ENCODE data around the gene GALNS. TPM values are rescaled to one million over a fixed set of nuclear protein-coding genes. Genes with fewer than 3 reads are reported as not detected.

The GALNS gene
- total and polyA plus RNA-seq, 2 donors (not counting 3 experiments of a cell fraction or from before 2014, with no cell fraction given): 21.8 to 40.2 TPM

DNA sequence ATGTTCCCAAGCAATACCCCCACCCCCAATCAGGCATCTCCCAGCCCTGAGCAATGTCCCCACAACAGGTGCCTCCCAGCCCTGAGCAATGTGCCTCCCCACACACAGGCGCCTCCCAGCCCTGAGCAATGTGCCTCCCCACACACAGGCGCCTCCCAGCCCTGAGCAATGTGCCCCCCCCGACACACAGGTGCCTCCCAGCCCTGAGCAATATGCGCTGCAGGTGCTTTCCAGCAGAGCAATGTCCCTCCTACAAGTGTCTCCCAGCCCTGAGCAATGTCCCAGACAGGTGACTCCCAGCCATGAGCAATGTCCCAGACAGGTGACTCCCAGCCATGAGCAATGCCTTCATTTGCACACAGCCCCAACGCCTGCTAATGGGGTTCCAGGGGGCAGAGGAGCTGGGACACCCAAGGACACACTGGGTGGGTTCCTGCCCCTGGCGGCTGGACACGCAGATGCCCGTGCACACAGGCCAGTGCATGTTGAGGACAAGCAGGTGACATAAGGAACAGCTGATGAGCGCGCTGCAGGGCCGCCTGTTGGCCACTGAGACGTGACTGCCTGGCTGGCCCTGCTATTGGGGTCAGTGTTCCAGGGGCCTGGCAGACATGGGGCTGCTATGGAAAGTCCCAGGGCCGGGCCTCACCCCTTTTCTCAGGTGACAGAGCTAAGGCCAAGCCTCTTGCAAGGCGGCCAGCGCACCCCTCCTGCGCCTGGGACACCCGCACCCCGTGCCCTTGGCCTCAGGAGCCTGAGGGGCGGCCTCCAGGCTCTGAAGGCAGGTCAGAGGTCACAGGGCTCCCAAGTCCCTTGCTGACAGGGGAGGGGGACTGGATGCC, 36.6 kb upstream of the GALNS start:
- TF ChIP-seq EZH2 (IDR thresholded peaks at IDR 0.05; ENCODE audit: borderline replicate concordance, low read depth, low read length, severe bottlenecking) (no peak), POLR2AphosphoS5 (IDR thresholded peaks at IDR 0.05; ENCODE audit: insufficient read depth, low read depth, low read length) (no peak), MYC (IDR thresholded peaks at IDR 0.05; ENCODE audit: low read depth, low read length) (no peak), GATA2 (IDR thresholded peaks at IDR 0.05; ENCODE audit: insufficient read depth, insufficient read length, low read depth, low read length) (no peak), POLR2A (IDR thresholded peaks at IDR 0.05; ENCODE audit: low read depth, low read length) (no peak), JUN (IDR thresholded peaks at IDR 0.05; ENCODE audit: borderline replicate concordance, insufficient read depth, insufficient read length, low read depth) (no peak), FOS (IDR thresholded peaks at IDR 0.05; ENCODE audit: borderline replicate concordance, insufficient read depth, low read length) (no peak)
- TF ChIP-seq, protein P1, sequence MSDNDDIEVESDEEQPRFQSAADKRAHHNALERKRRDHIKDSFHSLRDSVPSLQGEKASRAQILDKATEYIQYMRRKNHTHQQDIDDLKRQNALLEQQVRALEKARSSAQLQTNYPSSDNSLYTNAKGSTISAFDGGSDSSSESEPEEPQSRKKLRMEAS (IDR thresholded peaks at IDR 0.05; ENCODE audit: insufficient read depth, insufficient read length): no peak
- TF ChIP-seq, protein P2, sequence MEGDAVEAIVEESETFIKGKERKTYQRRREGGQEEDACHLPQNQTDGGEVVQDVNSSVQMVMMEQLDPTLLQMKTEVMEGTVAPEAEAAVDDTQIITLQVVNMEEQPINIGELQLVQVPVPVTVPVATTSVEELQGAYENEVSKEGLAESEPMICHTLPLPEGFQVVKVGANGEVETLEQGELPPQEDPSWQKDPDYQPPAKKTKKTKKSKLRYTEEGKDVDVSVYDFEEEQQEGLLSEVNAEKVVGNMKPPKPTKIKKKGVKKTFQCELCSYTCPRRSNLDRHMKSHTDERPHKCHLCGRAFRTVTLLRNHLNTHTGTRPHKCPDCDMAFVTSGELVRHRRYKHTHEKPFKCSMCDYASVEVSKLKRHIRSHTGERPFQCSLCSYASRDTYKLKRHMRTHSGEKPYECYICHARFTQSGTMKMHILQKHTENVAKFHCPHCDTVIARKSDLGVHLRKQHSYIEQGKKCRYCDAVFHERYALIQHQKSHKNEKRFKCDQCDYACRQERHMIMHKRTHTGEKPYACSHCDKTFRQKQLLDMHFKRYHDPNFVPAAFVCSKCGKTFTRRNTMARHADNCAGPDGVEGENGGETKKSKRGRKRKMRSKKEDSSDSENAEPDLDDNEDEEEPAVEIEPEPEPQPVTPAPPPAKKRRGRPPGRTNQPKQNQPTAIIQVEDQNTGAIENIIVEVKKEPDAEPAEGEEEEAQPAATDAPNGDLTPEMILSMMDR (IDR thresholded peaks at IDR 0.05; ENCODE audit: extremely low read depth in 1 of 2, insufficient read depth in 1 of 2, low read depth in 1 of 2, low read length in 2 of 2): no peak
- no peak for FAIRE-seq
- no peaks in the 10 kb centered on the region for H3K36me3 ChIP-seq (ENCODE audit: control insufficient read depth in 2 of 2, extremely low read depth in 1 of 2, insufficient read depth in 2 of 2, low read length in 2 of 2)
- no peaks in the 10 kb centered on the region for H3K9me1 ChIP-seq (replicated peaks; ENCODE audit: control insufficient read depth, extremely low read depth, insufficient read depth, low read length)
- H3K4me2 ChIP-seq (ENCODE audit: insufficient read depth, low read length): no peak overlapping the region
- intact Hi-C loops (cut with micrococcal nuclease) (no loop called here), dilution Hi-C loops (cut with MboI; ENCODE audit: extremely low pct_ligation_motif_present, low sequenced_read_pairs) (no loop called here)
- no peak for DNase-seq (ENCODE audit: low read depth, low spot score)
- no peaks in the 10 kb centered on the region for H3K4me1 ChIP-seq (ENCODE audit: control insufficient read depth, extremely low read depth, insufficient read depth, low read length)
- no peak overlapping the region for H2AFZ ChIP-seq (ENCODE audit: low read depth, low read length)
- H3K79me2 ChIP-seq (ENCODE audit: control insufficient read depth, insufficient read depth, low read length): no peaks in the 10 kb centered on the region
- H3K27me3 ChIP-seq (ENCODE audit: control insufficient read depth in 2 of 2, insufficient read depth in 2 of 2, low read length in 2 of 2): no peaks in the 10 kb centered on the region
- no TSS peak for BruUV-seq (replicated peaks)
- CTCF ChIA-PET: no interaction called here
- POLR2A ChIA-PET: no interaction called here
- H3K4me3 ChIP-seq (replicated peaks in 1 of 3; ENCODE audit: insufficient read depth in 1 of 3, low read depth in 1 of 3, low read length in 3 of 3): no peak overlapping the region
- H3K9me3 ChIP-seq (replicated peaks; ENCODE audit: control insufficient read depth, insufficient read depth, low read length): no peaks in the 10 kb centered on the region
- H3K9ac ChIP-seq (replicated peaks; ENCODE audit: extremely low read depth, insufficient read depth, low read length): no peak overlapping the region
- H4K20me1 ChIP-seq (replicated peaks; ENCODE audit: control insufficient read depth, extremely low read depth, insufficient read depth, low read length): no peaks in the 10 kb centered on the region
- H3K27ac ChIP-seq (ENCODE audit: insufficient read depth, low read depth, low read length): no peak overlapping the region
